ENCODE data around the gene CEP41. TPM values are rescaled to one million over a fixed set of nuclear protein-coding genes. Genes with fewer than 3 reads are reported as not detected.
A peak's percentile ranks its signal among the peaks of the same experiment; 100 is the strongest.

The CEP41 gene
- total and polyA plus RNA-seq, 7 donors = 2.4 to 4.6 (median 3.4) TPM

- DNase-seq (no peak), ATAC-seq (peak in 1 of 4 donors; percentile 22)
- Histone ChIP-seq H3K36me3 (ENCODE audit: insufficient read depth in 1 of 2, low read depth in 1 of 2) (no peaks in the 10 kb centered on the region), H3K4me3 (no peak overlapping the region), H3K27me3 (ENCODE audit: insufficient read depth in 3 of 3, low read length in 2 of 3) (peaks cover 0 to 19% (median 2%) of the 10 kb centered on the region in 3 donors), H3K27ac (peak overlapping the region; percentile 23), H3K4me1 (no peaks in the 10 kb centered on the region), H3K9me3 (no peaks in the 10 kb centered on the region)
- TF ChIP-seq CTCF (IDR thresholded peaks at IDR 0.05) = no peak
- intact Hi-C loops (cut with DNase I) = loop anchor here in 1 of 2 donors (10.0 kb wide), 1 partner anchor 75 kb away; no protein-coding TSS in a partner anchor
- 59 to 65% (median 62%) methylated on average over 15 to 16 of the region's 16 CpGs for WGBS, 3 donors
These were observed 90.7 kb downstream of the CEP41 start for GRCh38 chr7:130349911-130350782.

DNA sequence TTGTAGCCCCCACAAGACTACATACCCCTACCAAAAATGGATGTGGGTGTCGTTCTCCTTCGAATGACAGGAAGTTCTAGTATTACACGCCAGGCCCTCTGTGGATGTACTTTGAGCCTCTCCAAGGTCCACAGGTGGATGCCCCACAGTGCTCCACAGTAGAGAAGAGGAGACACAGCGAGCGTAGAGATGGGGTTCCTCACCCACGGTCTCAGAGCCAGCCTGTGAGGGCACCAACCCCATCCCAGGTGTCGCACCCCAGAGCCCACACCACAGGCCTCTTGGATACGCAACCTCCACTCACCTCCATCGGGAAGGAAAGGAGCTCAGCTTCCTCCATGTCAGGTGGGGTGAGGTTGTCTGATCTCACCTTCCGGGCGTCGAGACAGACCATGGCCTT, 93.9 kb downstream of the CEP41 start:
- Histone ChIP-seq H3K9me3 (peaks cover 4% of the 10 kb centered on the region), H3K4me1 (no peaks in the 10 kb centered on the region), H3K4me3 (no peak overlapping the region), H3K27me3 (ENCODE audit: insufficient read depth in 3 of 3, low read length in 2 of 3) (peaks cover 0 to 7% (median 2%) of the 10 kb centered on the region in 3 donors), H3K27ac (no peak overlapping the region), H3K36me3 (ENCODE audit: insufficient read depth in 1 of 2, low read depth in 1 of 2) (no peaks in the 10 kb centered on the region)
- DNase-seq = no peak
- ATAC-seq = no peak
- TF ChIP-seq CTCF (IDR thresholded peaks at IDR 0.05) = no peak
- WGBS, 3 donors = 81 to 88% (median 87%) methylated on average over 12 of the region's 12 CpGs
- intact Hi-C loops (cut with DNase I) = no loop called here

DNA sequence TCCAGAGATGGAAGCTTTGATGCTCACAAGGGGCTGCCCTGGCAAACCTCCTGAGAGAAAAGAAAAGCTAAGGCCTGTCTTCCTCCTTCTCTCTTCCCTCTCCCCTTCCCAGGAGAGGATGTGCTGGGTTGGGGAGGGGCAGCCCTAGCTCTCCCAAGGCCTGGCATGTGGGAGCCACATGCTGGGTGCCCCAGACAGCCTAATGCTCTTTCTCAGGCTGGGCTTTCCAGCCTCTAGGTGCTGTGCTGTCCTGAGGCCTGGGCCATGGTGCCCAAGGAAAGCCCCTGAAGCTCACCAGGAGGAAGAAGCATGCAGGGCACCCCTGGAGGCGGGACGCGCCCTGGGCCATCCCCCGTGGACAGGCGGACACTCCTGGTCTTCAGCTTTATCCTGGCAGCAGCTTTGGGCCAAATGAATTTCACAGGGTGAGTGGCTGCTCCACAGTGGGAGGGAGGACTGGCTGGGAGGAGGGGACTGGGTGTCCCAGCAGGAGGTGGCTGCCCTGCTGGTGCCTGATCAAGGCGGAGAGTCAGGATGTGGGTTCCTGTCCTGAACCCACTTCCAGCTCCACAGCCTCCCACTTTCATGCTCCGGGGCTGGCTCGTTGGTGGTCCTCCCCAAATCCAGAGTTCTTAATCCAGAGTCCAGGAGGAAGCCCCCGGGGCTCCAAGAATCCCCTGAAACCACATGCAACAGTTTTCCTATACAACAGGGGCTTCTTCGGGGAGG, 94.5 kb downstream of the CEP41 start:
- Histone ChIP-seq H3K36me3 (ENCODE audit: insufficient read depth in 1 of 2, low read depth in 1 of 2) (no peaks in the 10 kb centered on the region), H3K4me3 (no peak overlapping the region), H3K9me3 (peaks cover 8% of the 10 kb centered on the region), H3K27ac (no peak overlapping the region), H3K4me1 (no peaks in the 10 kb centered on the region), H3K27me3 (ENCODE audit: insufficient read depth in 3 of 3, low read length in 2 of 3) (peaks cover 0 to 5% (median 2%) of the 10 kb centered on the region in 3 donors)
- intact Hi-C loops (cut with DNase I) = no loop called here
- TF ChIP-seq CTCF (IDR thresholded peaks at IDR 0.05) = no peak
- 51 to 70% (median 55%) methylated on average over 10 of the region's 10 CpGs for WGBS, 3 donors
- ATAC-seq (no peak), DNase-seq (no peak)

- Histone ChIP-seq H3K27ac (no peak overlapping the region), H3K9me3 (peaks cover 8% of the 10 kb centered on the region), H3K4me1 (no peaks in the 10 kb centered on the region), H3K4me3 (no peak overlapping the region), H3K27me3 (ENCODE audit: insufficient read depth in 3 of 3, low read length in 2 of 3) (peaks cover 0 to 2% (median 0%) of the 10 kb centered on the region in 3 donors), H3K36me3 (ENCODE audit: insufficient read depth in 1 of 2, low read depth in 1 of 2) (no peaks in the 10 kb centered on the region)
- TF ChIP-seq CTCF (IDR thresholded peaks at IDR 0.05) = no peak
- no peak for DNase-seq
- intact Hi-C loops (cut with DNase I) = no loop called here
- 68 to 81% (median 72%) methylated on average over 4 to 5 of the region's 5 CpGs for WGBS, 3 donors
- no peak for ATAC-seq
These were observed 95.1 kb downstream of the CEP41 start for GRCh38 chr7:130345725-130346124.

Measured in psoas muscle (tissue), 8 donors.